ENCODE data around the gene JARID2.

JARID2 gene

DNA sequence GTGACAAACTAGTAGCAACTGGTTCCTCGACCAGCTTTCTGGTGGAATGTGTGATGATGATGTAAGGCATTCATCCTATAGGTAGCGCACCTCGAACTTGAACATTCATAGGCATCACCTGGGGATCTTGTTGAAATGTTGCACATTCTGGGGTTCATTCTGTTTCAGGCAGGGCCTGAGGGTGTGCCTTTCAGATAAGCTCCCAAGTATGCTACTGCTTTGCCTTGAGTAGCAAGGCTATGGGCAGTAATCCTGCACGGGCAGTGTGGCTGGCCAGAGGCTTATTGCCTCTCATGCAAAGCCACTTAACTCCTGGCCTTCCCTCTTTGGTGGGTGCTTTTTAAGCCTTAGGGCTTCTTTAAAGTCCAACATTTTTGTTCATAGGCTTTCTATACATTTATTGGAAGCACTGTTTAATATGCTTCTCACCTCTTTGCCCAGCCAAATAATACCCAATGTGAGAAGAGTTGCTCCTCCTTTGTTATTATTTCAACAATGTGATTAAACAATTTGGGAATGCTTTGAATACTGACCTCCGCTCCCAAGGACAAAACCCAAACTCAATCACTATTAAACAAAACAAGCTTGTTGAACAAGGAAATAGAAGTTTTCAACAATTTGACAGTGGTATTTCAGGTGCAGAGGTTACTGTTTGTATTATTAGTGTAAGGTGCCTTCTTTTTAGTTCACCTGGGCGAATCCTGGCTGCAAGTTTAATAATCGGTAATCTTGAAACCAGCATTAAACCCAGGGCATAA lies 57.5 kb downstream of the JARID2 start:
- peaks cover 3% of the 10 kb centered on the region; the same call in 1 of the 2 replicates for H4K20me1 ChIP-seq (ENCODE audit: insufficient read depth, low read length)
- H3K9me3 ChIP-seq (ENCODE audit: low read length) = no peaks in the 10 kb centered on the region
- no peaks in the 10 kb centered on the region for H3F3A ChIP-seq (ENCODE audit: insufficient read depth, low read length)
- TF ChIP-seq EZH2 (IDR thresholded peaks at IDR 0.05; ENCODE audit: borderline replicate concordance, low read length) = no peak
- TF ChIP-seq, protein P1, sequence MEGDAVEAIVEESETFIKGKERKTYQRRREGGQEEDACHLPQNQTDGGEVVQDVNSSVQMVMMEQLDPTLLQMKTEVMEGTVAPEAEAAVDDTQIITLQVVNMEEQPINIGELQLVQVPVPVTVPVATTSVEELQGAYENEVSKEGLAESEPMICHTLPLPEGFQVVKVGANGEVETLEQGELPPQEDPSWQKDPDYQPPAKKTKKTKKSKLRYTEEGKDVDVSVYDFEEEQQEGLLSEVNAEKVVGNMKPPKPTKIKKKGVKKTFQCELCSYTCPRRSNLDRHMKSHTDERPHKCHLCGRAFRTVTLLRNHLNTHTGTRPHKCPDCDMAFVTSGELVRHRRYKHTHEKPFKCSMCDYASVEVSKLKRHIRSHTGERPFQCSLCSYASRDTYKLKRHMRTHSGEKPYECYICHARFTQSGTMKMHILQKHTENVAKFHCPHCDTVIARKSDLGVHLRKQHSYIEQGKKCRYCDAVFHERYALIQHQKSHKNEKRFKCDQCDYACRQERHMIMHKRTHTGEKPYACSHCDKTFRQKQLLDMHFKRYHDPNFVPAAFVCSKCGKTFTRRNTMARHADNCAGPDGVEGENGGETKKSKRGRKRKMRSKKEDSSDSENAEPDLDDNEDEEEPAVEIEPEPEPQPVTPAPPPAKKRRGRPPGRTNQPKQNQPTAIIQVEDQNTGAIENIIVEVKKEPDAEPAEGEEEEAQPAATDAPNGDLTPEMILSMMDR (IDR thresholded peaks at IDR 0.05; ENCODE audit: low read length) = no peak
- H3K4me2 ChIP-seq (ENCODE audit: low read length) = no peak overlapping the region
- no peak overlapping the region for H3K4me3 ChIP-seq (ENCODE audit: low read depth, low read length, poor library complexity, severe bottlenecking)
- no peaks in the 10 kb centered on the region for H3K27me3 ChIP-seq (ENCODE audit: insufficient read depth, low read length)
- no peak overlapping the region for H3K9ac ChIP-seq (ENCODE audit: low read length)
- no peak overlapping the region for H2AFZ ChIP-seq (ENCODE audit: low read length)
- no peaks in the 10 kb centered on the region for H3K36me3 ChIP-seq (ENCODE audit: insufficient read depth, low read length)
- no peak overlapping the region for H3K27ac ChIP-seq (ENCODE audit: low read depth, low read length, poor library complexity, severe bottlenecking)
- H3K9me2 ChIP-seq (ENCODE audit: low read depth, low read length) = no peaks in the 10 kb centered on the region
- H3K4me1 ChIP-seq (ENCODE audit: insufficient read depth, low read length, severe bottlenecking) = peaks cover 10% of the 10 kb centered on the region
- H3K79me2 ChIP-seq (ENCODE audit: insufficient read depth, low read length) = no peaks in the 10 kb centered on the region

GRCh38 chr6:15303920-15304291 lies 58.0 kb downstream of the JARID2 start:
- H3K9me3 ChIP-seq (ENCODE audit: low read length) = no peaks in the 10 kb centered on the region
- no peaks in the 10 kb centered on the region for H3K36me3 ChIP-seq (ENCODE audit: insufficient read depth, low read length)
- H3K4me3 ChIP-seq (ENCODE audit: low read depth, low read length, poor library complexity, severe bottlenecking) = no peak overlapping the region
- H4K20me1 ChIP-seq (ENCODE audit: insufficient read depth, low read length) = peaks cover 3% of the 10 kb centered on the region; the same call in 1 of the 2 replicates
- no peak overlapping the region for H3K4me2 ChIP-seq (ENCODE audit: low read length)
- H3K27ac ChIP-seq (ENCODE audit: low read depth, low read length, poor library complexity, severe bottlenecking) = no peak overlapping the region
- no peak for TF ChIP-seq EZH2 (IDR thresholded peaks at IDR 0.05; ENCODE audit: borderline replicate concordance, low read length)
- TF ChIP-seq, protein P1 (IDR thresholded peaks at IDR 0.05; ENCODE audit: low read length) = no peak
- no peak overlapping the region for H3K9ac ChIP-seq (ENCODE audit: low read length)
- H3K9me2 ChIP-seq (ENCODE audit: low read depth, low read length) = no peaks in the 10 kb centered on the region
- H3F3A ChIP-seq (ENCODE audit: insufficient read depth, low read length) = no peaks in the 10 kb centered on the region
- H2AFZ ChIP-seq (ENCODE audit: low read length) = no peak overlapping the region
- peaks cover 10% of the 10 kb centered on the region for H3K4me1 ChIP-seq (ENCODE audit: insufficient read depth, low read length, severe bottlenecking)
- no peaks in the 10 kb centered on the region for H3K79me2 ChIP-seq (ENCODE audit: insufficient read depth, low read length)
- H3K27me3 ChIP-seq (ENCODE audit: insufficient read depth, low read length) = no peaks in the 10 kb centered on the region

DNA sequence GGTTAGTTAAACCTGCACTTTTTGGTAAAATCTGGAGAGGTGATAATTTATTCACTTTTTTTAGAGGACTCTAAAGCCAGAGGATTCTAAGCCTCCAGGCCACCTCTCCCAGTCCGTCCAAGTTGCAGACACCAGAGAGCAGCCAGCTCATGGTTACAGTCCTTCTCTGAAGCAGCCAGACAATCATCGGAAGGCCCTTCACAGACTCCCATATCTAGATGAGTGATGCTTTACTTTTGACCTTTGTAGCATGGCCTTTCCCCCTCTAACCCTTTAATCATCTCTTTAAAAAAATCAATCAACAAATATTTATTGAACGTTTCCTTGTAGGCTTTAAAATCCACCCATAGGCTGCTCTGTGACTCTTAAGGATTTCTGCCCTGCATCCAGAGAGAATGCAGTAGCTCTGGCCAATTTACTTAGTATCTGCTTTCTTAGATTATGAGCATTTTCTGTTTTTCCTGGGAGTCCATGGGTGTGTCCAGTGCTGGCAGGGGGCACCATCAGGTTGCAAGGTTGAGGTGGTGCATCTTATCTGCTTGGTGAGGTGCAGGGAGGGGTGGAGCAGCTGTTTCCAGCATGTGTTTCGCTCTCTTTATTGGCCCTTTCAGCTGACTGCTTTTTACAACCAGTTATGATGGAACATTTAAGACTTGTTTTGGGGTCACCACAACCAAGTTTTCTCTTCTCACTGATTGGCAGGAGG lies 58.6 kb downstream of the JARID2 start:
- Histone ChIP-seq H3K79me2 (ENCODE audit: insufficient read depth, low read length) (no peaks in the 10 kb centered on the region), H3K9me2 (ENCODE audit: low read depth, low read length) (no peaks in the 10 kb centered on the region), H3F3A (ENCODE audit: insufficient read depth, low read length) (no peaks in the 10 kb centered on the region), H3K9me3 (ENCODE audit: low read length) (no peaks in the 10 kb centered on the region), H3K27ac (ENCODE audit: low read depth, low read length, poor library complexity, severe bottlenecking) (no peak overlapping the region), H3K9ac (ENCODE audit: low read length) (no peak overlapping the region), H3K36me3 (ENCODE audit: insufficient read depth, low read length) (no peaks in the 10 kb centered on the region), H2AFZ (ENCODE audit: low read length) (no peak overlapping the region), H4K20me1 (ENCODE audit: insufficient read depth, low read length) (peaks cover 3% of the 10 kb centered on the region; the same call in 1 of the 2 replicates), H3K4me2 (ENCODE audit: low read length) (no peak overlapping the region), H3K4me1 (ENCODE audit: insufficient read depth, low read length, severe bottlenecking) (peaks cover 5% of the 10 kb centered on the region), H3K27me3 (ENCODE audit: insufficient read depth, low read length) (no peaks in the 10 kb centered on the region), H3K4me3 (ENCODE audit: low read depth, low read length, poor library complexity, severe bottlenecking) (no peak overlapping the region)
- no peak for TF ChIP-seq EZH2 (IDR thresholded peaks at IDR 0.05; ENCODE audit: borderline replicate concordance, low read length)
- TF ChIP-seq, protein P1 (IDR thresholded peaks at IDR 0.05; ENCODE audit: low read length) = no peak

Measured in OCI-LY1 (cell line).